GM18870 (cell line): Measurements from ENCODE around the gene SAP30L.

ENCODE experiments used
- ATAC-seq: cut with Tn5 transposase; IDR thresholded peaks from one replicate; pipeline ENCODE4 v1.9.1; 2021; ENCODE audit warnings: moderate library complexity; ENCODE audit not compliant: unreplicated experiment

Gene SAP30L

DNA sequence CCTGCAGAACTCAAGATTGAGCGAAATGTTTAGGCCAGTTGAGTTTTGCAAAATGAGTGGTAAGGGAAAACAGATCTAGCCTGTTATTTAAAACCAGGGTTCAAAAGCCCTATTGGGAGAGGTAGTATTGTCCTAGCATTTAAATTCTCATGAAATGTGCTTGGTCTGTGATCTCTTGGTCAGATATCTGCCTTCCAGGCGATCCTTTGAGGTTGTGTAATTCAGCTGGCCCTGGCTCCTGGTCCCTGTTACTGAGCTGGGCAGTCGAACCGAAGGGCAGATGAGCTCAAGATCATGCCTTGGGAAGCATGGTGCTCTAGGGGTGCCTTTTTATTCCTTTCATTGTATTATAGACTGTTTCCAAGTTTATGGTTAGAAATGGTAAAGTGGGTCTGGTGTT lies 14.4 kb downstream of the SAP30L start:
- no peak for ATAC-seq

- ATAC-seq, result no peak
Measured at GRCh38 chr5:154461531-154461930, 15.7 kb downstream of the SAP30L start.

DNA sequence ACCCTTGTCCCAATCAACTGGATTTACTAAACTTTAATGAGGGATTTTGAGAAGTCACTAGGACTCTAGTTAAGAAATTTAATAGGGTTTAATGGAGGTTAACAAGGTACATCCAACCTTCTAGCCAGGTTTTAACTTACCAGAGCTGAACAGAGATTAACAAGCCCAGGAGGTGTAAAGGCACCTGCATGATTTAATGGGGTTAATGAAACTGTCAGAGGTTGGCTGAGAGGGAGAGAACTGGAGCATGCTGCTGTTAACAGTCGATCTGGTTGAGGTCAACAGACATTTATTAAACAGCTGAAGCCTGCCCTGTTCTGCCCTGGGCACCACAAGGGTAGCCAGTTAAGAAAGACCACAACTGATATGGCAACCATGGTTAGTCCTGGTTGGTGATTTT lies 18.6 kb downstream of the SAP30L start:
- no peak for ATAC-seq

- ATAC-seq, result no peak
Measured at GRCh38 chr5:154465169-154465568, 19.4 kb downstream of the SAP30L start.

DNA sequence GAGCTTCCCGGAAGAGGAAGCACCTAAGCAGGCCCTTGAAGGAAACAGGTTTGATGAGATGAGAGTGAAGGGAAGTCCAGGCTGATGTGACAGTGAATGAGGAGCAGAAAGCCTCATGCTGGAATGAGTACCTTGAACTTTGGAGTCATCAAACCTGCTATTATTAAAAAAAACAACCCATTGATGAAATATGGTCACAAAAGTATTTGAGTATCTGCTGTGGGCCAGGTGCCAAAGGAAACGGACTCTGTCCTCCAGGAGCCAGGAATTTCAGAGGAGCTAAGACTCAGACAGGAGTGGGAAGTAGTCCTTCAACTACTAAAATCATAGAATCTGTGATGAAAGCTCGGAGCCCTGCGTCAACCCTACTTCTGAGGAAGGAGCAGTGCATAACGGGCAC lies 20.4 kb downstream of the SAP30L start:
- no peak for ATAC-seq

GRCh38 chr5:154466671-154467070 lies 20.9 kb downstream of the SAP30L start:
- no peak for ATAC-seq

DNA sequence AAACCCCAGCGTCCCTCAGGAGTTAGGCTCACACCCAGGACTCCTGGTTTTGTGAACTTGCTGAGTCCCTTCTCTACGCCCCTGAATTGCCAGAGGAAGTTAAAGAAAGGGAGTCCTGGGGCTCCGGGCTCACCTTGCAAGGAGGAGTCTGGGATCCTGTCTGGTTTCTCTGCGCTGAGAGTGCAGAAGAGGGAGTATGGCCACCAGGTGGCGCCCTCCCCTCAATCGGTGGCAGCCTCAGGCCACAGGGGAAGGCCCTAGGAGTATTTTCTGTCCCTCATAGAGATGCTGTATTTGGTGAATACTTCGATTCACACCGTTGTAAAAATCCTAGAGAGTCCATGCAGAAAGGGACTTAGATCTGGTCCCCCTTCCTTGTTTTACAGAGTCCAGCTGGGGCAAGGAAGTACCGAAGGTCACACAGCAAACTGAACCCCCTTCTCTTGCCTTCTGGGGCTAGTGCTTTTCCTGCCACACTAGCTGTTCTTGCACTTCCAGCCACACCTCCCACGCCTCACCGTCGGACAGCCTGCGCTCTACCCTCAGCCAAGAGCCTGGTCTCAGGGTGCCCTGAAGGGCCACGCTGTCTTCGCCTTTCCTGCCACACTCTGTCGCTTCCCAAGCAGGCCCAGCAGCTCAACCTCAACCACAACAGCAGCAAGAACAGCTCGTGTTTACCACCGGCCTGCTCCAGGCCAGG lies 22.0 kb downstream of the SAP30L start:
- peak; percentile 95 for ATAC-seq

GRCh38 chr5:154470137-154470536 lies 24.3 kb downstream of the SAP30L start:
- no peak for ATAC-seq

GRCh38 chr5:154470947-154471870 lies 25.4 kb downstream of the SAP30L start:
- no peak for ATAC-seq

DNA sequence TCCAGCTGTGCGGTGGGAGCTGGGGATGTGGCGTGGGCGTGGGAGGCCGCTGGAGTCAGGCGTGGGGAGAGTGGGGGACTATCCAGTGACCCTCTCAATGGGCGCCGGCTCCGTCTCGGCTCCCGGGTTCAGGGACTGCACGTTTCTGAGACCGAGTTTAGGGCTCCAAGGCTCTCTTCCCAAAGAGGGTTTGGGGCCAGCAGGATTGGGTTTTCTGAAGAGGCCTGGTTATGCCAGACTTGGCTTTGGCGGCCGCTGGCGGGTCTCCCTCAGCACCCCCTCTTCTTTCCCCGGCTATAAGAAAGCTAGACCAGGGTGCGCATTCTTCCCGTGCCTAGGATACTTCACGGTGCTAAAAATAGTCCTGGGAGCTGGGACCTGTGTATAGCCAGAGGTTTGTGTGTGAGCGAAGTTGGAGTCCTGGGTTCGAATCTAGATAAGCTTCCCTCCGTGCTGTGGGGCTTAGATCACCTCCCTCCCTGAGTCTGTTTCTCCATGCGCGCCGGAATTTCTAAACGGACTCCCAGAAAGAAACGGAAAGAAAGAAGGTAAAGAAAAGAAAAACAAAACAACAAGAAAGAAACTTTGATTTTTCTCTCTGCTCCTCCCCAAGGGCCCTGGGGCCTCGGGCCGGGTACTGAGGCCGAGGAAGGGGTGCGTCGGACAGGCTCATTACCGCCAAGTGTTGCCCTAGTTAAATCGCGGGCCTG lies 27.2 kb downstream of the SAP30L start:
- no peak for ATAC-seq

GRCh38 chr5:154473581-154474283 lies 27.9 kb downstream of the SAP30L start:
- no peak for ATAC-seq

DNA sequence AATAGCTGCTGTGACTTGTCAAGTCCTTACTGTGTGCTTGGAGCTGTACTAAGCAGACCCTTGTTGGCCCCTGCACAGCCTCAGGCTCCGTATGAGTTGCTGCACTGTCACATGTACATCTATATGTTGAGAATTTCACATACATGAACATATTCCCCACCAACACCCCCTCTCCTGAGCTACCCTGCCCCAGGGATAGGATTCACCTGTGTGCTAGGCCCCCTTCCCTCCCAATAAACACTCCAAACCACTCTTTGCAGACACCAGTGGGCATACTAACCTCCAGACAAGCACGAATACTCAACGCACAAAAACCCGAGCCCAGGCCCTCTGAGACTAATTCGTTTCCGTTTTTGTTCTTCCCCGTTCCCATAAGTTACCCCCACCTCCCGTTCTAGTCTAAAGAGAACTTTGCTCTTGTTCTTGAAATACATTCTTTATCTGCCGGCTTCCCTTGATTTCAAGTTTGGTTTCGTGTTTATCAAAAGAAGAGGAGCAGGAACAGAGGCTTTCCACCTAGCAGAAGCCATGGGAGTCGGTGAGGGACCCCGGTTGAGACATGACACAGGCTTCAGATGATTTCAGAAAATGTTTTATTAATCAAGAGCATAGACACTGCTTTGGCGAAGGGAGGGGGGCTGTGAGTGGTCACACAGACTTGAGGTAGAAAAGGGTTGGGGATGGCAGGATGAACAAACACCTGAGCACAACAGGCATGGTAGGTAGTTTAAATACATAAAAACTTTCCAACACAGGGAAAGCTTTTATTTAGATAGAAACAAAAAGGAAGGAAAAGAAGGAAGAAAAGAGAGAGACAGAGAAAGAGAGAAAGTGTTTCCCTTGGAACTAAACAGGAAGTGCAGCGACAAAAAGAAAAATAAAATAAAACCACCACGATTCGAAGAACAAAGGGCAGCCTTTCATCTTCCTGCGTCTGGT lies 28.9 kb downstream of the SAP30L start:
- ATAC-seq, result no peak

DNA sequence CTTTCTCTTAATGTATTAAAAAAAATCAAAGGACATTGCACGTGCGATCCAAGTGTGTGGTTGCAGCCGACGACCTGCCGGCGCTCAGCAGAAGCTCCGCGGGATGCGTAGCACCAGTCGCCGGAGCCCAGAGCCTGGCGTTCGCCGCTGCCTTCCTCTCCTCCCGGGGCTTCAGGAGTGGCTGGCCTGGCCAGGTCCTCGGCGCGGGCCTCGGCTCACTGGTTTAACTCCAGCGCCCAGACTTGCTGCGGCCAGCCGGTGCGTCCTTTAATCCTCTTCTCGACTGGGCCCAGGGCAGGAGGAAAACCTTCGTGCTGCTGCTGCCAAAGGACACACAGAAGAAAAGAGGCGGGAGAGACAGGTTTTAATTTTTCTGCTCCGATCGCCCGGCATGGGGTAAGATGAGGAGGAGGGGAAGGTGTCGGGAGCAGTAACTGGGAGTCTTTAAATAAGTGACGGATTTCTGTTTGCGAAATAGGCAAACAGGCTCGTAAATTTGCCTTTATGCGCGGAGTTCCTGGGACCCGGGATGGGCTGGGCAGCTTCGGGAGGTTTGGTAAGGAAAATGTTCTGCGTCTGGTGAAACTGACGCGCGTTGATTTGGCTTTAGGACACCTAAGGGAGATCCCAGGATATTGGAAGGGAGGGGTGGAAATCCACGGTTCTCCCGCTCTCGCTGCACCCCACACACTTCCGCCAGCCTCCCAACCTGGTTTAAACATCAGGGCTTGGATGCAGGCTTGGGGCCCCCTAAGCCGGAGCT lies 30.0 kb downstream of the SAP30L start:
- no peak for ATAC-seq

DNA sequence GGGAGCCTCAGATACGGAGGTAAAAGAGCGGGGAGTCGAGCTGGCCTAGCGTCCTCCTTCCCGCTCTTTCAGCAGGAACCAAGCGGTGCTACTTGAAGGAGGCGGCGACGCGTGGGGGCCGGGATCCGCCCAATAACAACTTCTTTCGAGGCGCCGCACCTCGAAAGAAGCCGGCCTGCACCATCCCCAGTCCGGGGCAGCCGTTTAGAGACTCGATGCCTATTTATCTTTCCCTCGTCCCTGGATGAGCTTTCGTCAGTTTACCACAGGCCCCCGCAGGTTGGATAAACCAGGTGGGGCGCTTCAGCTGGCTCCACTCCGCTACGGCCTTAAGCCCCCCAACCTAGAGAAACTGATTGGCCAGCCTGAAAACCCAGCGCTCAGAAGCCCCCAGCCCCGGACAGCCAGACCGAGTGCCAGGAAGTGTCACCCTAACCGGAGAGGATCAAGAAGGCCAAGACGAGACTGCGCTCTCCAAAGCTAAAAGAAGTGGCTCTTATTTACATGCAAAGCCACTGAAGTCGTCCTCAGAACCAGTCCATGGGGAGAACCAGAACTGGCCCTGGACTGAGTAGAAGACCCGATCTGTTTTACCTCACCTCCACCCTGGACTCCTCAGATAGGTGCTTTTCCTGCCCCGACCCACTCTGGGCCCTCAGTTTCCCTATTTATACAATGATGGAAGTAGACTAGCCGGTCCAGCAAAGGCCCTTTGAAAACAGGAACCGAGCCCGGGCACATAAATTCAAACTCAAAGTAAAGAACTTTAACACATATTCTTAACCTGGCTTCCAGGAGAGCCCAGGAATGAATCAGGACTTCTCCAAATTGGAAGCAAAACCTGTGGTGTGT lies 30.8 kb downstream of the SAP30L start:
- ATAC-seq, result no peak

DNA sequence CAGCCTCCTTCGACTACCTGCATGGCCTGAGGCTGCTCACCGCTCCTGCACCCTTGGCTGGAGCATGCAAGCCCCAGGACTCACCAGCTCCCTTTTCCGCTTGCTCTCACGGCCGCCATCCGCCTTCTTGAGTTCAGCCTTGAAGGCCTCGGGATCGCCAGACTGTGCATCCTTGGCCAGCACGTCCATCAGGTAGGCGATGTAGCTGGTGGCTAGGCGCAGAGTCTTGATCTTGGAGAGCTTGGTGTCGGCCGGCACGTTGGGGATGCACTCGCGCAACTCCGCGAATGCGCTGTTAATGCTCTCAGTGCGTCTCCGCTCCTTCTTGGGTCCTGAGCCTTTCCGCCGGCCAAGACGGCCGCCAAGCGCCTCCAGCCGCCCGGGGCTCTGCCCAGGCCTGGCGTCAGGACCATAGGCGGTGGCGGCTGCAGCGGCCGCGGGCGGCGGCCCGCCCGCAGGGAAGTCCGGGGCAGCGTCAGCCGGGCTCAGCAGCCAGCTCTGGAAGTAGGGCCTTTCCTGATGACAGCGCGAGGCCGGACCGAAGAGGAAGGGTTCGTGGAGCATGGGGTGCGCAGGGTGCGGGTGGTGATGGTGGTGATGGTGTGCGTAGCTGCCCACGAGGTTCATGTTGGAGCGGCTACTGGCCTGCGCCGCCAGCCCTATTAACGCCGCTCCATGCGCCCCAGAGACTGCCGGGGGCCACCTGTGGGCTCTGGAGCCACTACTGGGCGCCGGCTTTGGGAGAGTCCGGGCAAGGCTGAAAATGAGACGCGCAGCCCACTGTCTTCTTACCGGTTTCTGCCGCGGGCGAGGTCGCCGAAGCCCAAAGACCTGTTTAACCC lies 31.8 kb downstream of the SAP30L start:
- no peak for ATAC-seq

DNA sequence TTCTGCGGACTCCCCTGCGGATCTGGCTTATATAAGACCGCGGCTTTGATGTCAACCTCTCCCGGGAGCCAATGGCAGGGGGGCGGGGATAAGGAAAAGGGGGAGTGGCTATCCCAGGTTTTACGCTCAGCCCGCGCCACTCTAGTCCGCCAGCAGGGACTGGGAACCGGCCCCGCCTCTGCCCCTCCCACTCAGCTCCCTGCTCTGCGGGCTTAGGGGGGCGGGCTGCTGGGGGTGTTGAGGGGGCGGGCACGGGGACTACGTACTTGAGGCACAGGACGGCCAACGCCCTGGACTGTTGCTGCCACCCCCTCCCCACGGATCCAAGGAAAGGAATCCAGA lies 32.4 kb downstream of the SAP30L start, which contains the start of gene HAND1:
TSS of gene HAND1 (minus strand) at position 4 of the 342 bp plus-strand sequence. CDS start 219 bp downstream, outside the sequence.
- no peak for ATAC-seq

DNA sequence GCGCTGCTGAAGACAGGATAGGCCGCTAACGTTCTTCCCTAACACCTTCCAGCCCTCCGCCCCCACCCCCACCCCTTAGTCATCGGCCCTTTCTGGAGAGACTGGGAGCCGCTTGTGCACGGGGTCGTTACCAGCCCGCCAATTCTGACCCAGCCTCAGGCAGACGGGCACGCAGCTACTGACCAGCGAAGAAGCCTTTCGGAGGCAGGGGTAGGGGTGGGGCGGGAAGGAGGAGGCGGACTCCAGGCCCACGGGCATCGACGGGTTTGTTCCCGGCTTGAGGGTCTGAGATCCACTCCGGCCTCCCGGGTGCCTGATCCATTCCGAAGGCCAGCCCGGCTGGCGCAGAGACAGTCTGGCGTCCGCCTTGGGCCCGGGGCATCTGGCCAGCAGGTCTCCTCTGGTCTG lies 33.0 kb downstream of the SAP30L start:
- ATAC-seq, result no peak
